T-cell (primary cell): ENCODE data around the gene SMURF1. TPM values are rescaled to one million over a fixed set of nuclear protein-coding genes. Genes with fewer than 3 reads are reported as not detected.

Experiments
- ATAC-seq, 4 experiments: fragments of 200-7000 bp in 3 of 4; fragments of 150-1000 bp in 1 of 4; cut with Tn5 transposase; replicated peaks in 1 of 4; 1 replicate in 3 of 4; 2 replicates in 1 of 4; pipeline ENCODE4 v1.10.0; 2021; ENCODE audit warnings: moderate library complexity in 3 of 4, mild to moderate bottlenecking in 2 of 4, moderate number of reproducible peaks in 1 of 4
- CTCF ChIA-PET, 2 donors: fragments of 300-600 bp; sonication (Branson Sonifier 250); formaldehyde crosslinking; loops; one replicate each; lab custom pipeline; 2022; ENCODE audit warnings: antibody characterized with exemption in 2 of 2; lab: Charles Lee
- POLR2A ChIA-PET, 2 donors: fragments of 300-600 bp; sonication (Branson Sonifier 250); formaldehyde crosslinking; loops; one replicate each; lab custom pipeline; 2022; ENCODE audit warnings: antibody characterized with exemption in 2 of 2; lab: Charles Lee
- DNase-seq, 35 experiments: peaks; one replicate each; pipeline versions ENCODE4 v3.0.0 to v3.0.0-alpha.2; 2013 to 2023
- H3K27ac ChIP-seq: one replicate; pipeline ENCODE4 v1.5.1; 2013; ENCODE audit warnings: low read length
- H3K27me3 ChIP-seq, 2 experiments: replicated peaks in 1 of 2; 1 replicate in 1 of 2; 2 replicates in 1 of 2; pipeline versions ENCODE4 v1.6.1 to v1.7.0; 2013; ENCODE audit warnings: low read length in 1 of 2, mixed read lengths in 1 of 2; ENCODE audit not compliant: control insufficient read depth in 2 of 2, insufficient read depth in 2 of 2; ENCODE audit errors: extremely low read depth in 1 of 2
- H3K36me3 ChIP-seq, 2 donors: 1 replicate in 1 of 2; 2 replicates in 1 of 2; pipeline versions ENCODE4 v1.6.1 to v1.7.0; 2013; ENCODE audit warnings: low read length in 1 of 2; ENCODE audit not compliant: control insufficient read depth in 2 of 2, insufficient read depth in 1 of 2; ENCODE audit errors: extremely low read depth in 1 of 2
- H3K4me1 ChIP-seq, 2 experiments: 1 replicate in 1 of 2; 2 replicates in 1 of 2; pipeline versions ENCODE4 v1.6.1 to v1.7.0; 2013; ENCODE audit warnings: low read length in 2 of 2, mixed read lengths in 1 of 2; ENCODE audit not compliant: insufficient read depth in 2 of 2, control insufficient read depth in 1 of 2; ENCODE audit errors: extremely low read depth in 1 of 2
- H3K4me3 ChIP-seq, 2 donors: 1 replicate in 1 of 2; 2 replicates in 1 of 2; pipeline versions ENCODE4 v1.5.1 to v1.7.0; 2013; ENCODE audit warnings: mild to moderate bottlenecking in 2 of 2, low read length in 1 of 2, moderate library complexity in 1 of 2; ENCODE audit not compliant: control insufficient read depth in 1 of 2; ENCODE audit errors: extremely low read depth in 1 of 2
- H3K9me3 ChIP-seq: 2 replicates; pipeline ENCODE4 v1.7.0; 2013
- H3K27ac Mint-ChIP-seq, 2 donors: one replicate each; pipeline ENCODE4 v1.8.0; 2020 to 2021; ENCODE audit warnings: mild to moderate bottlenecking in 2 of 2, mixed read lengths in 2 of 2
- H3K27me3 Mint-ChIP-seq, 2 donors: one replicate each; pipeline ENCODE4 v1.8.0; 2021 to 2022; ENCODE audit warnings: mixed read lengths in 2 of 2
- H3K36me3 Mint-ChIP-seq: one replicate; pipeline ENCODE4 v1.8.0; 2021; ENCODE audit warnings: mixed read lengths
- H3K4me1 Mint-ChIP-seq, 3 donors: one replicate each; pipeline ENCODE4 v1.8.0; 2020 to 2022; ENCODE audit warnings: mixed read lengths in 3 of 3, mild to moderate bottlenecking in 1 of 3
- H3K4me3 Mint-ChIP-seq, 3 donors: one replicate each; pipeline ENCODE4 v1.8.0; 2020 to 2022; ENCODE audit warnings: mild to moderate bottlenecking in 3 of 3, mixed read lengths in 3 of 3, moderate library complexity in 3 of 3
- H3K9me3 Mint-ChIP-seq, 3 donors: one replicate each; pipeline ENCODE4 v1.8.0; 2020 to 2022; ENCODE audit warnings: mixed read lengths in 3 of 3
- WGBS: methylation state at CpG from one replicate; pipeline ENCODE4 v1.1.5; 2013; ENCODE audit warnings: missing lambda C conversion rate; ENCODE audit not compliant: insufficient coverage; 5-methylcytosine and 5-hydroxymethylcytosine counted together
- total RNA-seq, 35 experiments: library from RNA in 6 of 35; stranded (reverse) in 6 of 35; fragments of 120-200 nt in 1 of 35; gene quantifications; one replicate each; pipeline versions ENCODE4 v1.2.1 to v1.2.4 and lab custom pipeline; 2013 to 2026

The SMURF1 gene
- total RNA-seq, 5 donors from 2014 or later (not counting 1 experiment from before 2014, with no cell fraction given), result 21.6 to 26.4 (median 22.7) TPM

DNA sequence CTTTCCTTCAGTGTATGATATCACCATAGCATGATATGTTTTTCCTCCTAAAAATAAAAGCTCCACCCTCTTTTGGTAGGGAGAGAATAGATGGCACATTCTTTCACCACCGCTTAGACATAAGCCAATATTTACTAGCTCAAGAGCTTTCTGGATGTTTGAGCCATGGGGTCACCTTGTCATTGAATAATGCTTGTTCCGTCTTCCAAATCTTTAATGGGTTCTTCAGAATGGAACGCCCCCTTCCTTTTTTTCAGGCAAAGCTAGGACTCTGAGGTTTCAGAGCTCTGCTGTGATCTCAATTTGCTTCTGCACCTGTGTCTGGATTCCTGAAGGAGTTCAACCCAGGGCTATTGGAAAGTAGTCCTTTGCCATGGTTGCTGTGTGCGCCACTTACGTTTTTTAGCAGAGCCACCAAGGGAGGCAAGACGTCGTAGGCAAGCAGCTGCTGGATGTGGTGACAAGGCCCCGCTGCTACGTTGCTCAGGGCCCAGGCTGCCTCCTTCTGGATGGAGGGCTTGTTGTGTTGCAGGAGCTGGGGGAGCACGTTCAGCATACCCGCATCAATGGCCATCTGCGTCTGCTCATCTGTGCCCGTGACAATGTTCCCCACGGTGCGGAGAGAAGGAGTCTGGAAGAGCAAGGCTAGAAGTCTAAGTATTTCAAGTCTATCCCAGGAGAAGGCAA is 40.8 kb upstream of the SMURF1 start:
- Histone ChIP-seq H3K4me3 (no peak overlapping the region), H3K27ac (no peak overlapping the region), H3K36me3 (no peaks in the 10 kb centered on the region), H3K27me3 (peaks cover 0 to 20% of the 10 kb centered on the region in 2 experiments), H3K4me1 (no peaks in the 10 kb centered on the region), H3K9me3 (no peaks in the 10 kb centered on the region)
- no peaks in the 10 kb centered on the region for H3K9me3 Mint-ChIP-seq
- H3K36me3 Mint-ChIP-seq, result no peaks in the 10 kb centered on the region
- no peak for DNase-seq
- CTCF ChIA-PET, result interaction anchor here in 1 of 2 donors (0.6 kb wide), 1 partner anchor 46 kb away, joined by 3 read pairs; no protein-coding TSS in a partner anchor
- no peaks in the 10 kb centered on the region for H3K4me1 Mint-ChIP-seq
- no peak for ATAC-seq
- H3K27ac Mint-ChIP-seq, result no peak overlapping the region
- H3K4me3 Mint-ChIP-seq, result no peak overlapping the region
- peaks cover 2 to 8% of the 10 kb centered on the region in 2 donors for H3K27me3 Mint-ChIP-seq
- POLR2A ChIA-PET, result interaction anchor here in 1 of 2 donors (0.6 kb wide), 1 partner anchor 52 kb away, joined by 5 read pairs; no protein-coding TSS in a partner anchor
- 75% methylated on average over 8 of the region's 15 CpGs for WGBS

DNA sequence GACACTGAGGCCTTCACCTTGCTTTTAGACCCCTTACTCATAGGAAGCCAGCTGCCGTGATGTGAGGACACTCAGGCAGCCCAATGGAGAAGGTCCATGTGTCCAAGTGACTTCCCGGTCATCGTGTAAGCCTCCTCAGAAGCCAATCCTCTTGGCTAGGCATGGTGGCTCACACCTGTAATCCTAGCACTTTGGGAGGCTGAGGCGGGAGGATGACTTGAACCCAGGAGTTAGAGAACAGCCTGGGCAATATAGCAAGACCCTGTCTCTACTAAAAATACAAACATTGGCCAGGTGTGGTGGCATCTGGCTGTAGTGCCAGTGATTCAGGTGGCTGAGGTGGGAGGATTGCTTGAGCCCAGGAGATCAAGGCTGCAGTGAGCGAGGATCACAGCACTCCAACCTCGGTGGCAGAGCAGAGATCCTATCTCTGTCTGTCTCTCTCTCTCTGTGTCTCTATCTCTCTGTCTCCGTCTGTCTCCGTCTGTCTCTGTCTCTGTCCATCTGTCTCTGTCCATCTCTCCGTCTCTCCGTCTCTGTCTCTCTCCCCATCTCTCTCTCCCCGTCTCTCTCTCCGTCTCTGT is 36.3 kb upstream of the SMURF1 start:
- Mint-ChIP-seq H3K4me3 (no peak overlapping the region), H3K36me3 (no peaks in the 10 kb centered on the region), H3K9me3 (no peaks in the 10 kb centered on the region), H3K27ac (no peak overlapping the region), H3K4me1 (no peaks in the 10 kb centered on the region), H3K27me3 (peaks cover 0 to 12% of the 10 kb centered on the region in 2 donors)
- Histone ChIP-seq H3K27ac (no peak overlapping the region), H3K27me3 (peaks cover 0 to 23% of the 10 kb centered on the region in 2 experiments), H3K36me3 (no peaks in the 10 kb centered on the region), H3K4me1 (no peaks in the 10 kb centered on the region), H3K9me3 (no peaks in the 10 kb centered on the region), H3K4me3 (no peak overlapping the region)
- 81% methylated on average over 10 of the region's 12 CpGs for WGBS
- CTCF ChIA-PET, result no interaction called here
- POLR2A ChIA-PET, result no interaction called here
- ATAC-seq (no peak), DNase-seq (no peak)

DNA sequence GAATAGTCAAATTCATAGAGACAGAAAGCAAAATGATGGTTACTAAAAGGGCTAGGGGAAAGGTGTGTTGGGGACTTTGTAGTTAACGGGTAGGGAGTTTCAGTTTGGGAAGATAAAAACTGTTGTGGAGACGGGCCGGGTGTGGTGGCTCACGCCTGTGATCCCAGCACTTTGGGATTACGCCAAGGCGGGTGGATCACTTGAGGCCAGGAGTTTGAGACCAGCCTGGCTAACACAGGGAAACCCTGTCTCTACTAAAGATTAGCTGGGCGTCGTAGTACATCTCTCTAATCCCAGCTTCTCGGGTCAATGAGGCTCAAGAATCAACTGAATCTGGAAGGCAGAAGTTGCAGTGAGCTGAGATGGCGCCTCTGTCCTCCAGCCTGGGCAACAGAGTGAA is 33.3 kb upstream of the SMURF1 start:
- Histone ChIP-seq H3K27ac (no peak overlapping the region), H3K4me3 (no peak overlapping the region), H3K27me3 (peaks cover 0 to 12% of the 10 kb centered on the region in 2 experiments), H3K4me1 (no peaks in the 10 kb centered on the region), H3K36me3 (no peaks in the 10 kb centered on the region), H3K9me3 (no peaks in the 10 kb centered on the region)
- no peaks in the 10 kb centered on the region for H3K4me1 Mint-ChIP-seq
- no peaks in the 10 kb centered on the region for H3K36me3 Mint-ChIP-seq
- ChIA-PET CTCF (no interaction called here), POLR2A (no interaction called here)
- ATAC-seq, result no peak
- DNase-seq, result no peak
- no peak overlapping the region for H3K27ac Mint-ChIP-seq
- 82% methylated on average over 9 of the region's 10 CpGs for WGBS
- no peaks in the 10 kb centered on the region for H3K9me3 Mint-ChIP-seq
- H3K27me3 Mint-ChIP-seq, result peaks cover 3 to 8% of the 10 kb centered on the region in 2 donors
- no peak overlapping the region for H3K4me3 Mint-ChIP-seq

DNA sequence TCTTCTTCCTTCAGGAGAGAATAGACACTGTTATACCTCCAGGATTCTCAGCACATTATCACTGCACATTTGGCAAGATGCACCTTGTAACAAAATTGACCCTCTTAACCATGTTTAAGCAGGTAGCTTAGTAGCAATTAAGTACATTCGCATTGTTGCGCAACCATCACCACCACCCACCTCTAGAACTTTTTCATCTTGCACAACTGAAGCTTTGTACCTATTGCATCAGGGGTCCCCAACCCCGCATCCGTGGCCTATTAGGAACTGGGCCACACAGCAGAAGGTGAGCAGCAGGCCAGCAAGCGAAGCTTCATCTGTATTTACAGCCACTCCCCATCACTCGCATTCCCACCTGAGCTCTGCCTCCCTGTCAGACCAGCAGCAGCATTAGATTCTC is 29.9 kb upstream of the SMURF1 start:
- peaks cover 0 to 12% of the 10 kb centered on the region in 2 experiments for H3K27me3 ChIP-seq
- H3K9me3 ChIP-seq, result no peaks in the 10 kb centered on the region
- no peaks in the 10 kb centered on the region for H3K36me3 Mint-ChIP-seq
- ChIA-PET POLR2A (no interaction called here), CTCF (no interaction called here)
- 81% methylated on average over 6 of the region's 6 CpGs for WGBS
- no peak overlapping the region for H3K27ac Mint-ChIP-seq
- no peaks in the 10 kb centered on the region for H3K4me1 Mint-ChIP-seq
- no peak overlapping the region for H3K4me3 ChIP-seq
- DNase-seq, result no peak
- ATAC-seq, result no peak
- H3K4me3 Mint-ChIP-seq, result no peak overlapping the region
- no peaks in the 10 kb centered on the region for H3K9me3 Mint-ChIP-seq
- no peak overlapping the region for H3K27ac ChIP-seq
- H3K36me3 ChIP-seq, result no peaks in the 10 kb centered on the region
- H3K27me3 Mint-ChIP-seq, result peaks cover 4 to 8% of the 10 kb centered on the region in 2 donors
- no peaks in the 10 kb centered on the region for H3K4me1 ChIP-seq

DNA sequence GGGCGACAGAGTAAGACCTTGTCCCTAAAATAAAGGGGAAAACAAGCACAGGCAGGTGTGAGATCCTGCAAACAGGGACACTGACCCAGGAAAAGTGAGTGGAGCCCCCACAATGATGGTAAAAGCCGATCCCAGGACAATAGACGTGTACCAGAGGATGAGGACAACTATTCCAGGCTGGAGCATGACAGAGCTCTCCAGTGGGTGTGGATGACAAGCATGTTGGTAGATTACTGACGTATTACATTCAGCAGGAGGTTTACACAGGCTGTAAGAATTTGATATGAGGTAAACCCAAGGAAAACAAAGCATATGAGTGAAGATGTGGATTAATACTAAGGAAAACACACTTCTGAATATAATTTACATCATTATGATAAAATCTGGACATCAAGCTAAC is 27.8 kb upstream of the SMURF1 start:
- no peak overlapping the region for H3K27ac ChIP-seq
- H3K9me3 ChIP-seq, result no peaks in the 10 kb centered on the region
- H3K27me3 ChIP-seq, result peaks cover 0 to 20% of the 10 kb centered on the region in 2 experiments
- H3K4me1 Mint-ChIP-seq, result no peaks in the 10 kb centered on the region
- H3K4me1 ChIP-seq, result no peaks in the 10 kb centered on the region
- peaks cover 4 to 14% of the 10 kb centered on the region in 2 donors for H3K27me3 Mint-ChIP-seq
- H3K36me3 ChIP-seq, result no peaks in the 10 kb centered on the region
- 62% methylated on average over 2 of the region's 4 CpGs for WGBS
- CTCF ChIA-PET, result no interaction called here
- no peak for DNase-seq
- no peak overlapping the region for H3K4me3 Mint-ChIP-seq
- POLR2A ChIA-PET, result no interaction called here
- H3K4me3 ChIP-seq, result no peak overlapping the region
- no peaks in the 10 kb centered on the region for H3K36me3 Mint-ChIP-seq
- no peaks in the 10 kb centered on the region for H3K9me3 Mint-ChIP-seq
- ATAC-seq, result no peak
- no peak overlapping the region for H3K27ac Mint-ChIP-seq

DNA sequence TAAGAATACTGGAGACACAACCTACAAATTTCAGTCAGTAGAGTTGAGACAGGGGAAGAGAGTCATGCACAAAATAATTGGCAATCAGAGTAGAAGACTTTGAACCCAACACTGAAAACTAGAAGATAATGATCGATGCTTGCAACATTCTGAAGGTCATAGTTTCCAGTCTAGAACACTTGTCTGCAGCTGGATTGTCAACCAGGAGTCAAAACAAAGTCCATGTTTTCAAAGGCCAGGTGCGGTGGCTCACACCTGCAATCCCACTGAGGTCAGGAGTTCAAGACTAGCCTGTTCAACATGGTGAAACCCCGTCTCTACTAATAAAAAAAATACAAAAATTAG is 26.8 kb upstream of the SMURF1 start:
- ChIA-PET CTCF (no interaction called here), POLR2A (no interaction called here)
- no peak for ATAC-seq
- no peak for DNase-seq
- H3K9me3 ChIP-seq, result no peaks in the 10 kb centered on the region
- H3K36me3 ChIP-seq, result no peaks in the 10 kb centered on the region
- Mint-ChIP-seq H3K36me3 (no peaks in the 10 kb centered on the region), H3K27me3 (peaks cover 4 to 14% of the 10 kb centered on the region in 2 donors), H3K4me1 (no peaks in the 10 kb centered on the region), H3K27ac (no peak overlapping the region), H3K9me3 (peaks cover 0 to 1% (median 0%) of the 10 kb centered on the region in 3 donors), H3K4me3 (no peak overlapping the region)
- 84% methylated on average over 2 of the region's 3 CpGs for WGBS
- no peak overlapping the region for H3K27ac ChIP-seq
- H3K27me3 ChIP-seq, result peaks cover 0 to 16% of the 10 kb centered on the region in 2 experiments
- H3K4me1 ChIP-seq, result no peaks in the 10 kb centered on the region
- no peak overlapping the region for H3K4me3 ChIP-seq
